Loucy (cell line): Measurements from ENCODE around the gene GPR84.

ENCODE experiments used
- H2AFZ ChIP-seq: fragments of 200-600 bp; sonication (generic); 2 replicates; pipeline ENCODE4 v1.6.0; 2016; ENCODE audit warnings: antibody characterized with exemption, mild to moderate bottlenecking, low read length, moderate library complexity
- H3F3A ChIP-seq: fragments of 200-600 bp; 2 replicates; pipeline ENCODE4 v1.6.0; 2016; ENCODE audit warnings: antibody characterized with exemption, low read depth, mild to moderate bottlenecking
- H3K27me3 ChIP-seq: fragments of 200-600 bp; sonication (generic); 2 replicates; pipeline ENCODE4 v1.6.1; 2014; ENCODE audit warnings: low read length, mild to moderate bottlenecking; ENCODE audit not compliant: insufficient read depth, poor library complexity, severe bottlenecking
- H3K36me3 ChIP-seq: fragments of 200-600 bp; sonication (generic); 2 replicates; pipeline ENCODE4 v1.6.1; 2016; ENCODE audit warnings: low read length; ENCODE audit not compliant: insufficient read depth
- H3K4me1 ChIP-seq: fragments of 200-600 bp; sonication (generic); 2 replicates; pipeline ENCODE4 v1.5.1; 2014; ENCODE audit warnings: low read length, mild to moderate bottlenecking; ENCODE audit not compliant: insufficient read depth, poor library complexity, severe bottlenecking
- H3K4me2 ChIP-seq: fragments of 200-600 bp; sonication (generic); 2 replicates; pipeline ENCODE4 v1.6.0; 2014; ENCODE audit warnings: antibody characterized with exemption, low read length, low read depth, mild to moderate bottlenecking; ENCODE audit not compliant: poor library complexity, severe bottlenecking
- H3K4me3 ChIP-seq: fragments of 200-600 bp; sonication (generic); 2 replicates; pipeline ENCODE4 v1.5.1; 2014; ENCODE audit warnings: low read length, mild to moderate bottlenecking, mixed read lengths; ENCODE audit not compliant: poor library complexity, severe bottlenecking
- H3K79me2 ChIP-seq: fragments of 200-600 bp; sonication (generic); 2 replicates; pipeline ENCODE4 v1.6.1; 2014; ENCODE audit warnings: low read length; ENCODE audit not compliant: insufficient read depth
- H3K9ac ChIP-seq: fragments of 200-600 bp; sonication (generic); 2 replicates; pipeline ENCODE4 v1.6.0; 2014; ENCODE audit warnings: mild to moderate bottlenecking, low read depth, low read length, moderate library complexity; ENCODE audit not compliant: poor library complexity, severe bottlenecking
- H3K9me2 ChIP-seq: fragments of 200-600 bp; sonication (generic); replicated peaks from 2 replicates; pipeline ENCODE4 v1.6.1; 2016; ENCODE audit warnings: low read depth, low read length, mixed read lengths
- H3K9me3 ChIP-seq: fragments of 200-600 bp; sonication (generic); 2 replicates; pipeline ENCODE4 v1.6.1; 2014; ENCODE audit warnings: mild to moderate bottlenecking, antibody characterized with exemption, low read length, low read depth; ENCODE audit not compliant: insufficient read depth
- H4K20me1 ChIP-seq: fragments of 200-600 bp; sonication (generic); 2 replicates; pipeline ENCODE4 v1.6.0; 2014; ENCODE audit warnings: antibody characterized with exemption, low read length, mild to moderate bottlenecking; ENCODE audit not compliant: insufficient read depth, poor library complexity, severe bottlenecking
- CTCF ChIP-seq: fragments of 200-600 bp; sonication (generic); conservative IDR thresholded peaks from 2 replicates; pipeline ENCODE4 v1.5.1; 2014; ENCODE audit warnings: mild to moderate bottlenecking, antibody characterized with exemption, low read length
- EZH2phosphoT487 ChIP-seq: fragments of 200-600 bp; IDR thresholded peaks from 2 replicates; pipeline ENCODE4 v1.6.1; 2018; ENCODE audit warnings: antibody characterized with exemption, mild to moderate bottlenecking, moderate library complexity, borderline replicate concordance

GPR84 gene

GRCh38 chr12:54388237-54389133 lies 24.2 kb upstream of the GPR84 start:
- Histone ChIP-seq H3K9ac (no peak overlapping the region), H3K4me1 (peaks cover 41% of the 10 kb centered on the region), H4K20me1 (no peaks in the 10 kb centered on the region), H3K4me3 (no peak overlapping the region), H2AFZ (no peak overlapping the region), H3K9me2 (no peaks in the 10 kb centered on the region), H3K79me2 (no peaks in the 10 kb centered on the region), H3F3A (no peaks in the 10 kb centered on the region), H3K36me3 (peaks cover 7% of the 10 kb centered on the region; the same call in 1 of the 2 replicates), H3K9me3 (no peaks in the 10 kb centered on the region), H3K4me2 (no peak overlapping the region), H3K27me3 (no peaks in the 10 kb centered on the region)
- TF ChIP-seq EZH2phosphoT487 = no peak
- no peak for TF ChIP-seq CTCF

- Histone ChIP-seq H4K20me1 (no peaks in the 10 kb centered on the region), H2AFZ (no peak overlapping the region), H3K9me2 (no peaks in the 10 kb centered on the region), H3K4me3 (no peak overlapping the region), H3K36me3 (no peaks in the 10 kb centered on the region; the same call in 1 of the 2 replicates), H3K9ac (no peak overlapping the region), H3K9me3 (no peaks in the 10 kb centered on the region), H3K79me2 (no peaks in the 10 kb centered on the region), H3K4me2 (no peak overlapping the region), H3K27me3 (no peaks in the 10 kb centered on the region), H3F3A (no peaks in the 10 kb centered on the region), H3K4me1 (peaks cover 41% of the 10 kb centered on the region)
- TF ChIP-seq EZH2phosphoT487 (no peak), CTCF (no peak)
These were observed 22.8 kb upstream of the GPR84 start for GRCh38 chr12:54387114-54387467.

GRCh38 chr12:54386403-54387113 lies 22.3 kb upstream of the GPR84 start:
- Histone ChIP-seq H3K9me2 (no peaks in the 10 kb centered on the region), H3F3A (no peaks in the 10 kb centered on the region), H3K9ac (no peak overlapping the region), H3K4me3 (no peak overlapping the region), H3K4me1 (peaks cover 41% of the 10 kb centered on the region), H3K4me2 (no peak overlapping the region), H3K36me3 (no peaks in the 10 kb centered on the region), H3K79me2 (no peaks in the 10 kb centered on the region), H3K27me3 (no peaks in the 10 kb centered on the region), H3K9me3 (no peaks in the 10 kb centered on the region), H4K20me1 (no peaks in the 10 kb centered on the region), H2AFZ (no peak overlapping the region)
- TF ChIP-seq CTCF (no peak), EZH2phosphoT487 (no peak)
